Fibroblast of the aortic adventitia (primary cell): ENCODE results near the gene DNMT3B. TPM values are rescaled to one million over a fixed set of nuclear protein-coding genes. Genes with fewer than 3 reads are reported as not detected.
A peak's percentile ranks its signal among the peaks of the same experiment; 100 is the strongest.

Source experiments
- DNase-seq: peaks from one replicate; pipeline ENCODE4 v3.0.0-alpha.2; 2010; ENCODE audit warnings: low read depth
- H3K4me3 ChIP-seq: 2 replicates; pipeline ENCODE4 v1.5.1; 2011; ENCODE audit warnings: low read depth, mild to moderate bottlenecking, control low read depth, low read length, moderate library complexity
- CTCF ChIP-seq: IDR thresholded peaks from 2 replicates; pipeline ENCODE4 v1.5.1; 2011; ENCODE audit warnings: mild to moderate bottlenecking, low read length, control low read depth, inconsistent platforms; ENCODE audit not compliant: insufficient read depth
- total RNA-seq: library from RNA; depleted of rRNA; stranded (reverse); fragments of >200 nt; gene quantifications from 2 replicates; pipeline ENCODE4 v1.2.3, GENCODE V29; 2012; ENCODE audit warnings: low replicate concordance

The DNMT3B gene
- total RNA-seq, 1 donor: 3.3 TPM

- no peak overlapping the region for H3K4me3 ChIP-seq
- no peak for DNase-seq
- TF ChIP-seq CTCF: no peak
Measured at GRCh38 chr20:32784369-32785080, 22.3 kb downstream of the DNMT3B start.

DNA sequence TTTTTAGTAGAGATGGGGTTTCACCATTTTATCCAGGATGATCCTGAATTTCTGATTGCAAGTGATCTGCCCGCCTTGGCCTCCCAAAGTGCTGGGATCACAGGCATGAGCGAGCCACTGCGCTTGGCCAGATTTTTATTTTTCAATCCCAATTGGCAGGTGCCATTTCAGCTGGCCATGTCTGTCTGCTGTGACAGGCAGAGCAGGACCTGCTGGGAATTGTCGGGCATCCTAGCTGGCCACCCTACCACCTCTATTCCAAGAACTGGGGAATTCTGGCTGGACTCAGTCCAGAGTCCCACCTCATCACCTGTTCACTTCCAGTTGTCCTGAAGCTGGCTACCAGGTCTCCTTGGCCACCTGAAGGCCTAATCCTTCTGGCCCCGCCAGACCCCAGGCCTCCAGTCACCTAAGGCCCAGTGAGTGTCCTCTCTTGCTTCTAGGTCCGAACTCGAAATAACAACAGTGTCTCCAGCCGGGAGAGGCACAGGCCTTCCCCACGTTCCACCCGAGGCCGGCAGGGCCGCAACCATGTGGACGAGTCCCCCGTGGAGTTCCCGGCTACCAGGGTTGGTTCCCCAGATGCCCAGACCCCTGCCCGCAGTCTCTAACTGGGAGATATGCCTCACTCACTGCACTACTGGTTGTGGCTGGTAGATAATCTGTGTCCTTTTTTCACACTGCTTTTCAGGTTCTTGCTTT, 24.0 kb downstream of the DNMT3B start:
- no peak for TF ChIP-seq CTCF
- DNase-seq: no peak
- no peak overlapping the region for H3K4me3 ChIP-seq

GRCh38 chr20:32787168-32787567, 25.0 kb downstream of the DNMT3B start:
- no peak overlapping the region for H3K4me3 ChIP-seq
- TF ChIP-seq CTCF: no peak
- no peak for DNase-seq

- H3K4me3 ChIP-seq: no peak overlapping the region
- TF ChIP-seq CTCF: peak; percentile 100
- peak; percentile 72 for DNase-seq
Measured at GRCh38 chr20:32789896-32790750, 27.9 kb downstream of the DNMT3B start.

- H3K4me3 ChIP-seq: no peak overlapping the region
- no peak for DNase-seq
- TF ChIP-seq CTCF: no peak
Measured at GRCh38 chr20:32790751-32791057, 28.5 kb downstream of the DNMT3B start.

GRCh38 chr20:32792316-32792715, 30.1 kb downstream of the DNMT3B start:
- DNase-seq: no peak
- H3K4me3 ChIP-seq: no peak overlapping the region

More at GRCh38 chr20:32792316-32792715, 30.1 kb downstream of the DNMT3B start:
- TF ChIP-seq CTCF: no peak
